Cardiac muscle cell (in vitro differentiated cells and primary cell): ENCODE measurements around the gene TNFRSF11A. TPM values are rescaled to one million over a fixed set of nuclear protein-coding genes. Genes with fewer than 3 reads are reported as not detected.

Experiments
- DNase-seq, 2 donors: peaks; one replicate each; pipeline versions ENCODE4 v3.0.0 to v3.0.0-alpha.2; 2010 to 2017; ENCODE audit warnings: low read depth in 1 of 2, low spot score in 1 of 2
- H3K27ac ChIP-seq: fragments of 200-600 bp; sonication (generic); 2 replicates; pipeline ENCODE4 v1.5.1; 2016
- H3K27me3 ChIP-seq: fragments of 200-600 bp; sonication (generic); 2 replicates; pipeline ENCODE4 v1.6.0; 2016; ENCODE audit warnings: control low read depth
- H3K36me3 ChIP-seq: fragments of 200-600 bp; sonication (generic); 2 replicates; pipeline ENCODE4 v1.5.1; 2016; ENCODE audit warnings: control low read depth
- H3K4me1 ChIP-seq: fragments of 200-600 bp; sonication (generic); 2 replicates; pipeline ENCODE4 v1.8.1; 2017; ENCODE audit warnings: low read depth, mild to moderate bottlenecking, mixed run types
- H3K4me3 ChIP-seq: fragments of 200-600 bp; sonication (generic); 2 replicates; pipeline ENCODE4 v1.5.1; 2016; ENCODE audit warnings: mild to moderate bottlenecking
- H3K9me3 ChIP-seq: fragments of 200-600 bp; sonication (generic); 2 replicates; pipeline ENCODE4 v1.5.1; 2017; ENCODE audit warnings: low read depth, mild to moderate bottlenecking, control low read depth
- CTCF ChIP-seq: IDR thresholded peaks from 2 replicates; pipeline ENCODE4 v1.5.1; 2012; ENCODE audit warnings: low read depth, mild to moderate bottlenecking, low read length
- polyA plus RNA-seq: library from polyadenylated mRNA; unstranded; fragments of >200 nt; fragmentation: Nextera tagmentation; extraction: Ambion mirVana; gene quantifications from 2 replicates; pipeline ENCODE4 v1.2.1, GENCODE V29; 2016
- total RNA-seq: library from RNA; depleted of rRNA; stranded (reverse); fragments of >200 nt; gene quantifications from 2 replicates; pipeline ENCODE4 v1.2.3, GENCODE V29; 2016

The TNFRSF11A gene
- total and polyA plus RNA-seq, 2 experiments from 2014 or later: 0.66 to 1.2 TPM

GRCh38 chr18:62354151-62354550, 29.0 kb downstream of the TNFRSF11A start:
- no peak for DNase-seq
- no peak overlapping the region for H3K4me3 ChIP-seq
- H3K27me3 ChIP-seq: no peaks in the 10 kb centered on the region
- no peak for TF ChIP-seq CTCF
- H3K4me1 ChIP-seq: no peaks in the 10 kb centered on the region
- no peak overlapping the region for H3K27ac ChIP-seq
- H3K36me3 ChIP-seq: no peaks in the 10 kb centered on the region
- H3K9me3 ChIP-seq: no peaks in the 10 kb centered on the region

GRCh38 chr18:62357079-62357719, 32.1 kb downstream of the TNFRSF11A start:
- no peaks in the 10 kb centered on the region for H3K4me1 ChIP-seq
- H3K27ac ChIP-seq: no peak overlapping the region
- DNase-seq: no peak
- no peak for TF ChIP-seq CTCF
- H3K36me3 ChIP-seq: no peaks in the 10 kb centered on the region
- H3K4me3 ChIP-seq: no peak overlapping the region
- H3K27me3 ChIP-seq: no peaks in the 10 kb centered on the region
- H3K9me3 ChIP-seq: no peaks in the 10 kb centered on the region

- Histone ChIP-seq H3K27me3 (no peaks in the 10 kb centered on the region), H3K4me3 (no peak overlapping the region), H3K4me1 (no peaks in the 10 kb centered on the region), H3K36me3 (no peaks in the 10 kb centered on the region), H3K27ac (no peak overlapping the region), H3K9me3 (no peaks in the 10 kb centered on the region)
- TF ChIP-seq CTCF: no peak
- DNase-seq: no peak
Measured at GRCh38 chr18:62360805-62361204, 35.7 kb downstream of the TNFRSF11A start.

- no peaks in the 10 kb centered on the region for H3K36me3 ChIP-seq
- no peak overlapping the region for H3K27ac ChIP-seq
- no peak for TF ChIP-seq CTCF
- H3K27me3 ChIP-seq: no peaks in the 10 kb centered on the region
- no peak overlapping the region for H3K4me3 ChIP-seq
- no peaks in the 10 kb centered on the region for H3K4me1 ChIP-seq
- no peaks in the 10 kb centered on the region for H3K9me3 ChIP-seq
- DNase-seq: no peak
Measured at GRCh38 chr18:62361288-62361687, 36.2 kb downstream of the TNFRSF11A start.

- H3K36me3 ChIP-seq: no peaks in the 10 kb centered on the region
- H3K27ac ChIP-seq: no peak overlapping the region
- no peaks in the 10 kb centered on the region for H3K9me3 ChIP-seq
- no peak for TF ChIP-seq CTCF
- no peaks in the 10 kb centered on the region for H3K4me1 ChIP-seq
- no peaks in the 10 kb centered on the region for H3K27me3 ChIP-seq
- no peak overlapping the region for H3K4me3 ChIP-seq
- DNase-seq: no peak
Measured at GRCh38 chr18:62364558-62364957, 39.4 kb downstream of the TNFRSF11A start.
